Stimulated activated CD8-positive, alpha-beta memory T cell treated with anti-CD3 and anti-CD28 coated beads, Interleukin-7, amount 100 ng/mL, for 4 hours (primary cell): ENCODE data around the gene PXMP2.

Experiments
- DNase-seq, 2 donors: peaks; one replicate each; pipeline ENCODE4 v3.0.0-alpha.2; 2020; ENCODE audit warnings: low read depth in 2 of 2

The PXMP2 gene

GRCh38 chr12:132723015-132723763, 35.8 kb downstream of the PXMP2 start:
- no peak for DNase-seq

- no peak for DNase-seq
Observed at GRCh38 chr12:132723764-132724140, 36.4 kb downstream of the PXMP2 start.

- DNase-seq = no peak
Observed at GRCh38 chr12:132724506-132725241, 37.3 kb downstream of the PXMP2 start.

GRCh38 chr12:132726386-132726785, 39.0 kb downstream of the PXMP2 start:
- no peak for DNase-seq

GRCh38 chr12:132727091-132727794, 39.9 kb downstream of the PXMP2 start:
- no peak for DNase-seq

- DNase-seq = no peak
Observed at GRCh38 chr12:132728502-132728901, 41.1 kb downstream of the PXMP2 start.

GRCh38 chr12:132729541-132730320, 42.3 kb downstream of the PXMP2 start:
- DNase-seq = no peak

GRCh38 chr12:132730353-132730752, 43.0 kb downstream of the PXMP2 start:
- no peak for DNase-seq

GRCh38 chr12:132731574-132731973, 44.2 kb downstream of the PXMP2 start:
- no peak for DNase-seq

GRCh38 chr12:132734206-132734605, 46.8 kb downstream of the PXMP2 start:
- DNase-seq = no peak

GRCh38 chr12:132735496-132735895, 48.1 kb downstream of the PXMP2 start:
- DNase-seq = no peak

GRCh38 chr12:132736378-132736777, 49.0 kb downstream of the PXMP2 start:
- no peak for DNase-seq

GRCh38 chr12:132736913-132737312, 49.5 kb downstream of the PXMP2 start:
- no peak for DNase-seq

- DNase-seq = no peak
Observed at GRCh38 chr12:132739600-132740312, 52.4 kb downstream of the PXMP2 start.

- no peak for DNase-seq
Observed at GRCh38 chr12:132740313-132740646, 52.9 kb downstream of the PXMP2 start.

GRCh38 chr12:132740652-132741051, 53.3 kb downstream of the PXMP2 start:
- DNase-seq = no peak

GRCh38 chr12:132741620-132742019, 54.2 kb downstream of the PXMP2 start:
- DNase-seq = no peak

- DNase-seq = no peak
Observed at GRCh38 chr12:132743831-132744230, 56.4 kb downstream of the PXMP2 start.

GRCh38 chr12:132746613-132747012, 59.2 kb downstream of the PXMP2 start:
- no peak for DNase-seq

GRCh38 chr12:132747395-132747794, 60.0 kb downstream of the PXMP2 start:
- DNase-seq = no peak

- no peak for DNase-seq
Observed at GRCh38 chr12:132747896-132748295, 60.5 kb downstream of the PXMP2 start.
